Fibroblast of lung (primary cell): ENCODE results near the gene ARHGEF6. TPM values are rescaled to one million over a fixed set of nuclear protein-coding genes. Genes with fewer than 3 reads are reported as not detected.

Experiments
- DNase-seq, 2 donors: peaks; one replicate each; pipeline versions ENCODE4 v3.0.0 to v3.0.0-alpha.2; 2010; ENCODE audit warnings: low read depth in 2 of 2
- H2AFZ ChIP-seq: 2 replicates; pipeline ENCODE4 v1.5.1; 2012; ENCODE audit warnings: low read length, control low read depth, inconsistent platforms
- H3K27ac ChIP-seq: 2 replicates; pipeline ENCODE4 v1.5.1; 2011; ENCODE audit warnings: low read length, control low read depth; ENCODE audit not compliant: insufficient read depth
- H3K27me3 ChIP-seq: 2 replicates; pipeline ENCODE4 v1.5.1; 2011; ENCODE audit warnings: mild to moderate bottlenecking, low read length; ENCODE audit not compliant: control insufficient read depth, insufficient read depth
- H3K36me3 ChIP-seq: 2 replicates; pipeline ENCODE4 v1.5.1; 2011; ENCODE audit warnings: low read length; ENCODE audit not compliant: control insufficient read depth, insufficient read depth
- H3K4me1 ChIP-seq: 2 replicates; pipeline ENCODE4 v1.5.1; 2011; ENCODE audit warnings: low read length; ENCODE audit not compliant: control insufficient read depth, insufficient read depth; ENCODE audit errors: extremely low read depth
- H3K4me2 ChIP-seq: 2 replicates; pipeline ENCODE4 v1.5.1; 2011; ENCODE audit warnings: low read length, control low read depth; ENCODE audit not compliant: insufficient read depth; ENCODE audit errors: extremely low read depth
- H3K4me3 ChIP-seq, 4 experiments: fragments of 200-600 bp in 1 of 4; sonication (generic) in 1 of 4; replicated peaks in 1 of 4; 2 replicates each; pipeline ENCODE4 v1.5.1; 2011 to 2016; ENCODE audit warnings: low read length in 4 of 4, low read depth in 3 of 4, mild to moderate bottlenecking in 3 of 4, control low read depth in 2 of 4, inconsistent platforms in 1 of 4, mixed read lengths in 1 of 4; ENCODE audit not compliant: insufficient read depth in 1 of 4; ENCODE audit errors: control extremely low read depth in 1 of 4
- H3K79me2 ChIP-seq: 2 replicates; pipeline ENCODE4 v1.5.1; 2012; ENCODE audit warnings: mild to moderate bottlenecking, low read length, inconsistent platforms; ENCODE audit not compliant: control insufficient read depth, insufficient read depth
- H3K9ac ChIP-seq: 2 replicates; pipeline ENCODE4 v1.5.1; 2011; ENCODE audit warnings: mild to moderate bottlenecking, low read length, control low read depth; ENCODE audit not compliant: insufficient read depth
- H3K9me3 ChIP-seq: 2 replicates; pipeline ENCODE4 v1.5.1; 2012; ENCODE audit warnings: low read depth, low read length; ENCODE audit not compliant: control insufficient read depth, insufficient read depth
- H4K20me1 ChIP-seq: 2 replicates; pipeline ENCODE4 v1.5.1; 2011; ENCODE audit warnings: low read length; ENCODE audit not compliant: control insufficient read depth, insufficient read depth; ENCODE audit errors: extremely low read depth
- EZH2 ChIP-seq: IDR thresholded peaks from 2 replicates; pipeline ENCODE4 v1.5.1; 2012; ENCODE audit warnings: low read length, control low read depth, mild to moderate bottlenecking; ENCODE audit errors: missing control alignments
- polyA minus RNA-seq: library from RNA; depleted of rRNA, polyadenylated mRNA; stranded (reverse); fragments of >200 nt; gene quantifications from 2 replicates; pipeline ENCODE4 v1.2.3, GENCODE V29; 2011; ENCODE audit warnings: low replicate concordance
- polyA plus RNA-seq, 2 donors: library from polyadenylated mRNA; depleted of rRNA in 1 of 2; stranded (reverse) in 1 of 2; unstranded in 1 of 2; fragments of >200 nt; gene quantifications; 2 replicates each; pipeline ENCODE4 v1.2.1, GENCODE V29; 2011 to 2012; ENCODE audit warnings: missing spikeins in 1 of 2
- total RNA-seq: library from RNA; depleted of rRNA; stranded (reverse); fragments of >200 nt; gene quantifications from 2 replicates; pipeline ENCODE4 v1.2.1, GENCODE V29; 2014
- TF ChIP-seq, protein P1 (sequence below), 2 donors: IDR thresholded peaks in 1 of 2; conservative IDR thresholded peaks in 1 of 2; 1 replicate in 1 of 2; 2 replicates in 1 of 2; pipeline ENCODE4 v1.5.1; 2011 to 2012; ENCODE audit warnings: low read length in 2 of 2, control low read depth in 1 of 2, inconsistent platforms in 1 of 2, low read depth in 1 of 2, mild to moderate bottlenecking in 1 of 2

The ARHGEF6 gene
- total RNA-seq: 20.5 and 30.1 TPM in 2 replicates
- 12.4 and 32.5 TPM in 2 replicates for polyA plus RNA-seq
- polyA plus RNA-seq (2012): 7.4 and 18.8 TPM in 2 replicates
- 4.7 and 7.8 TPM in 2 replicates for polyA minus RNA-seq

GRCh38 chrX:136780763-136781162 is at the start of gene ARHGEF6:
TSS of gene ARHGEF6 (minus strand) at chrX:136780932. CDS start at chrX:136780882, 50 bp downstream.
- Histone ChIP-seq H3K4me1 (no peaks in the 10 kb centered on the region), H3K9me3 (no peaks in the 10 kb centered on the region), H3K4me3 (peak within 1 kb of the TSS; percentile 16 to 52 (median 24)), H3K36me3 (no peaks in the 10 kb centered on the region), H4K20me1 (no peaks in the 10 kb centered on the region), H3K27ac (peak within 1 kb of the TSS; percentile 23), H2AFZ (peak within 1 kb of the TSS; percentile 45), H3K4me2 (peak within 1 kb of the TSS; percentile 72), H3K27me3 (no peaks in the 10 kb centered on the region), H3K9ac (peak within 1 kb of the TSS; percentile 23), H3K79me2 (no peaks in the 10 kb centered on the region)
- TF ChIP-seq, protein P1, sequence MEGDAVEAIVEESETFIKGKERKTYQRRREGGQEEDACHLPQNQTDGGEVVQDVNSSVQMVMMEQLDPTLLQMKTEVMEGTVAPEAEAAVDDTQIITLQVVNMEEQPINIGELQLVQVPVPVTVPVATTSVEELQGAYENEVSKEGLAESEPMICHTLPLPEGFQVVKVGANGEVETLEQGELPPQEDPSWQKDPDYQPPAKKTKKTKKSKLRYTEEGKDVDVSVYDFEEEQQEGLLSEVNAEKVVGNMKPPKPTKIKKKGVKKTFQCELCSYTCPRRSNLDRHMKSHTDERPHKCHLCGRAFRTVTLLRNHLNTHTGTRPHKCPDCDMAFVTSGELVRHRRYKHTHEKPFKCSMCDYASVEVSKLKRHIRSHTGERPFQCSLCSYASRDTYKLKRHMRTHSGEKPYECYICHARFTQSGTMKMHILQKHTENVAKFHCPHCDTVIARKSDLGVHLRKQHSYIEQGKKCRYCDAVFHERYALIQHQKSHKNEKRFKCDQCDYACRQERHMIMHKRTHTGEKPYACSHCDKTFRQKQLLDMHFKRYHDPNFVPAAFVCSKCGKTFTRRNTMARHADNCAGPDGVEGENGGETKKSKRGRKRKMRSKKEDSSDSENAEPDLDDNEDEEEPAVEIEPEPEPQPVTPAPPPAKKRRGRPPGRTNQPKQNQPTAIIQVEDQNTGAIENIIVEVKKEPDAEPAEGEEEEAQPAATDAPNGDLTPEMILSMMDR (conservative IDR thresholded peaks at IDR 0.05 in 1 of 2, IDR thresholded peaks at IDR 0.05 in 1 of 2; ENCODE audit: low read depth in 1 of 2, low read length in 2 of 2): no peak
- TF ChIP-seq EZH2: no peak
- DNase-seq: peak in 1 of 2 donors; percentile 9

DNA sequence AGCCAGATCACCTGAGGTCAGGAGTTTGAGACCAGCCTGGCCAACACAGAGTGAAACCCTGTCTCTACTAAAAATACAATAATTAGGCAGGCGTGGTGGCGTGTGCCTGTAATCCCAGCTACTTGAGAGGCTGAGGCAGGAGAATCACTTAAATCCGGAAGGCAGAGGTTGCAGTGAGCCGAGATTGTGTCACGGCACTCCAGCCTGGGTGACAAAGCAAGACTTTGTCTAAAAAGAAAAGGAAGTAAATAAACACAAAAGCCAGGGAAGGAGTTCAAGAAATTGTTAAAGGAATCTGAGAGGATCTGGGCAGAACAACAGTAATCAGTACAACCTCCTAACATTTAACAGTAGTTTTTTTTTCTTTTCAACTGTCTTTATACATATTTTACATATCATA is 48.7 kb upstream of the ARHGEF6 start:
- Histone ChIP-seq H3K9me3 (no peaks in the 10 kb centered on the region), H3K9ac (no peak overlapping the region), H3K4me2 (no peak overlapping the region), H3K4me3 (no peak overlapping the region), H3K27ac (no peak overlapping the region), H3K36me3 (no peaks in the 10 kb centered on the region), H3K4me1 (no peaks in the 10 kb centered on the region), H4K20me1 (no peaks in the 10 kb centered on the region), H2AFZ (no peak overlapping the region), H3K79me2 (no peaks in the 10 kb centered on the region), H3K27me3 (no peaks in the 10 kb centered on the region)
- DNase-seq: no peak
- TF ChIP-seq, protein P1 (conservative IDR thresholded peaks at IDR 0.05 in 1 of 2, IDR thresholded peaks at IDR 0.05 in 1 of 2; ENCODE audit: low read depth in 1 of 2, low read length in 2 of 2): no peak
- TF ChIP-seq EZH2: no peak

DNA sequence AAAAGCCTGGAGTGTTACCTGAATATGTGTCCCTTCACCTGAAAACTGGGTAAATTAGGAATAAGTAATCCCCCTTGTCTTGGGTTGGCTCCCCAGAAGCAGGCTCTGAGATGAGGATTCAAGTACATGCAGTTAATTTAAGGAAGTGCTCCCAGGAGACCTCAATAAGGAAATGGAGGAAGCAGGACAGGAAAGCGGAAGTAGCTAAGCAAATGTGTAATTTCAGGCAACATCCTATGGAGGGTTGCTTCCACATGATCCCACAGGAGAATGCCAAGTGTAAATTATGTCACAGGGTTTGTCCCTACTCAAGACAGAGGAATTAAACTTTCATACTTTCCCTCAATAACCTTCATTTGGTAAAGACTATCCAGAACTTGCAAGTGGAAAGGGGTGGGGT is 48.1 kb upstream of the ARHGEF6 start:
- Histone ChIP-seq H4K20me1 (no peaks in the 10 kb centered on the region), H3K36me3 (no peaks in the 10 kb centered on the region), H3K9me3 (no peaks in the 10 kb centered on the region), H3K4me1 (no peaks in the 10 kb centered on the region), H3K27me3 (no peaks in the 10 kb centered on the region), H3K9ac (no peak overlapping the region), H2AFZ (no peak overlapping the region), H3K79me2 (no peaks in the 10 kb centered on the region), H3K27ac (no peak overlapping the region), H3K4me3 (no peak overlapping the region), H3K4me2 (no peak overlapping the region)
- no peak for DNase-seq
- TF ChIP-seq EZH2: no peak
- TF ChIP-seq, protein P1 (conservative IDR thresholded peaks at IDR 0.05 in 1 of 2, IDR thresholded peaks at IDR 0.05 in 1 of 2; ENCODE audit: low read depth in 1 of 2, low read length in 2 of 2): no peak
